Left ventricle myocardium inferior (tissue), 1 donor: Measurements from ENCODE around the gene FAM161A. TPM values are rescaled to one million over a fixed set of nuclear protein-coding genes. Genes with fewer than 3 reads are reported as not detected.

Experiments used
- DNase-seq: peaks from one replicate; pipeline ENCODE4 v3.0.0-alpha.2; 2020
- H3K27ac ChIP-seq: fragments of 200-600 bp; replicated peaks from 2 replicates; pipeline ENCODE4 v1.8.0; 2021
- H3K27me3 ChIP-seq: fragments of 200-600 bp; 2 replicates; pipeline ENCODE4 v1.8.0; 2021; ENCODE audit warnings: low read depth
- H3K36me3 ChIP-seq: fragments of 200-600 bp; 2 replicates; pipeline ENCODE4 v1.8.0; 2021
- H3K4me1 ChIP-seq: fragments of 200-600 bp; 2 replicates; pipeline ENCODE4 v1.8.0; 2021
- H3K4me3 ChIP-seq: fragments of 200-600 bp; 2 replicates; pipeline ENCODE4 v1.8.0; 2021; ENCODE audit warnings: mild to moderate bottlenecking, moderate library complexity
- H3K9me3 ChIP-seq: fragments of 200-600 bp; replicated peaks from 2 replicates; pipeline ENCODE4 v1.8.0; 2021
- CTCF ChIP-seq: fragments of 200-600 bp; IDR thresholded peaks from 2 replicates; pipeline ENCODE4 v1.8.0; 2021; ENCODE audit warnings: antibody characterized with exemption, mild to moderate bottlenecking, borderline replicate concordance
- intact Hi-C: fragments of 100-400 bp; cut with micrococcal nuclease; formaldehyde crosslinking; loops from one replicate; pipeline ENCODE4 v1.11.0; 2022
- total RNA-seq: library from RNA; stranded (reverse); fragmentation: NEBNext Ultra II Directional; extraction: Animal tissue kit (Norgen Biotek cat#: 25700); gene quantifications from one replicate; pipeline ENCODE4 v1.2.1, GENCODE V29; 2021
- donor health status: DM: no; HTN: yes; CAD: no; lungs with severe emphysema.

FAM161A gene
- total RNA-seq, 1 donor from 2014 or later, result 1.2 TPM

DNA sequence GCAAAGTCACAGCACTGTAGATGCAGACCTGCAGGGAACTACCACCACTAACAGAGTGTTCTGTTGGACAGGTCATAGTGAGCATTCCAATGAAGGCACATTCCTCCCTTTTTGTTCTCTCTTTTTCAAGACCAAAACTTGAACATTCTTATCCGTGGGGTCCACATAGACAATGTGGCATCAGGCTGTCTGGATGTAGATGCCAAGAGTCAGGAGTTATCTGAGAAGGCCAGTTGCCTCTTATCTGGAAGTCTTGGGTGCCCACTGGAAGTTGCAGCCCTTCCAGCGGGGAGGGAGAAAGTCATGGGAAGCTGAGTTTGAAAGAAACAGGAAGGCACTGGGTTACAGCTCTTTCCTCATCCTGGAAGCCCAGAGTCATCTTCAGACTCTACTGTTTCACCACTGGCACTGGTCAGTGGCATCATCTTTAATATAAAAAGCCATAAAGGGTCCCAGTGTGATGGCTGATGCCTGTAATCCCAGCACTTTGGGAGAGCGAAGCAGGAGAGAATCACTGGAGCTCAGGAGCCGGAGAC lies 61.4 kb downstream of the FAM161A start:
- TF ChIP-seq CTCF, result no peak
- DNase-seq, result no peak
- no peak overlapping the region for H3K4me3 ChIP-seq

DNA sequence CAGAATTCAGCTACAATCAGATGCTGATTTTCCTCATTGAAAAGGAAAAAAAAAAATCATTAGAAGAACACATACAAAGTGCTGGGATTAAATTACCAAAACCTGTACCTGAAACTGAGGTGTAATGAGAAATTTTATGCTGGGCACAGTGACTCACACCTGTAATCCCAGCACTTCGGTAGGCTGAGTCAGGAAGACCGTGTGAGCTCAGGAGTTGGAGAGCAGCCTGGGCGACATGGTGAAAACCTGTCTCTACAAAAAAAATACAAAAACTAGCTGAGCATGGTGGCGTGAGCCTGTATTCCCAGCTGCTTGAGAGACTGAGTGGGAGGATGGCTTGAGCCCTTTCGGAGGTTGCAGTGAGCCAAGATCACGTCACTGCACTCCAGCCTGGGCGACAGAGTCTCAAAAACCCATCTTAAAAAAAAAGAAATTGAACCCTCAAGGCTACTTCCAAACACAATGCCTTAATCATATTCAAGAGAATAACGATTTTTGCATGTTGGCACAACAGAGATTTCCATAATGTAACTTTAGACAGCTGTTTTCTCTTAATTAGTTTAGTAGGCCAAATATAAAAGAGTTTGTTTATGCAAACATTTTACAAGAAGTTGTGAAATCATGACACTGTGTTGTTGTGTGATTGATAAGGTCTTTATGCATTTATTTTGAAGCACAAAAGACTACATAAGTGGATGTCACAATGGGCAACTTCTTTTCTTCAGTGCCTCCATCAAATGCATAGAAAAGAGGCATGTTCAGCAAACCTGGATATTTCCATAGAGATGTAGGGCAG lies 63.9 kb downstream of the FAM161A start:
- H3K36me3 ChIP-seq, result no peaks in the 10 kb centered on the region
- no peak for DNase-seq
- intact Hi-C loops, result no loop called here
- H3K27ac ChIP-seq, result no peak overlapping the region
- H3K4me3 ChIP-seq, result no peak overlapping the region
- no peak for TF ChIP-seq CTCF
- H3K9me3 ChIP-seq, result no peaks in the 10 kb centered on the region
- H3K27me3 ChIP-seq, result peaks cover 8% of the 10 kb centered on the region
- peaks cover 4% of the 10 kb centered on the region for H3K4me1 ChIP-seq

More for the DNA sequence above, 61.4 kb downstream of the FAM161A start:
- Histone ChIP-seq H3K27me3 (peaks cover 8% of the 10 kb centered on the region), H3K27ac (no peak overlapping the region), H3K36me3 (no peaks in the 10 kb centered on the region), H3K4me1 (peaks cover 4% of the 10 kb centered on the region), H3K9me3 (no peaks in the 10 kb centered on the region)
- intact Hi-C loops, result no loop called here

DNA sequence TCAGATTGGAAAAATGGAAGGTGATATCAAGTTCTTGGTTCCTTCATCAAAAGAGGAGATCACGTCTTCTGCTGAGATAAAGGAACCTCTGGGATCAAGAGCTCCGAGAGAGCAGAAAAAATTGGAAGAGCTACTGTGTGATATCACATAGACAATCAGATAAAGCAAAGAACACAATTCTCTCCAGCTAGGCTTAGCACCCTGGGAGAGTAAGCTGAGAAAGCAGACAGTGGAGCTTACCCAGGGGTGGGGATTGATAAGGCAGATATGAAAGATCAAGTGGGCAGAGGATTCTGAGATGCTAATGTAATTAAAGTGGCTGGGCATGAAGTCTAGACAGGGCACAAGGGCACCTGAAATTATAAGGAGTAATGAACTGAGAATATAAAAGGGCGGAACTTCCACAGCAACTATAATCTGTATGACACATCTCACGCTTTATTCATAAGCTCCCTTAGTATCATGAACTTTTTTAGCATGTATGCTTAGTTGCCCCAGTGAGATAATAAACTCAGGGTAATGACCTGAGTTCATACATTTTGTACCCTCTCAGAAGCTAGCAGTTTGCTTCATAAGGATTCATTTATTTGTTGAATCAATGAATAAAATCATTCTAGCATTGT lies 65.8 kb downstream of the FAM161A start:
- intact Hi-C loops, result no loop called here
- H3K4me3 ChIP-seq, result no peak overlapping the region
- no peak overlapping the region for H3K27ac ChIP-seq
- peaks cover 4% of the 10 kb centered on the region for H3K27me3 ChIP-seq
- TF ChIP-seq CTCF, result no peak
- no peaks in the 10 kb centered on the region for H3K4me1 ChIP-seq
- DNase-seq, result no peak
- no peaks in the 10 kb centered on the region for H3K9me3 ChIP-seq
- no peaks in the 10 kb centered on the region for H3K36me3 ChIP-seq

GRCh38 chr2:61786876-61787275 lies 67.0 kb downstream of the FAM161A start:
- intact Hi-C loops, result no loop called here

DNA sequence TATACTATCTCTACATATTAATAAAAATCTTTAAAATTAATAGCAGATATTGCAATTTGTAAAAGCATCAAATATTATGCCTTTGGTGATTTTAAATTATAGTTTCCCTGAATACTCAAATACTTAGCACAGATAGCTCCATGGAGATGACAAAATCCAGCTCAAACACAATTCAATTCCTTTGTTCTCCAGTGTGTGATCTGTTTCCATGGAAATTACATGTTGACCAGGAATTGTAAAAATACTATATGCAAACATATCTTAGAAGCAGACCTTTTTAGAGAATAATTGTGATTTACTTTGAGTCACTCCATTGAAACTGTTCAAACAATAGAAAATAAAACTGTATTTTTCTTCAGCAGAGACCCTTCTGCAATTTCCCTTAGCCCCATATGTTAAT lies 68.3 kb downstream of the FAM161A start:
- DNase-seq, result no peak
- Histone ChIP-seq H3K9me3 (peaks cover 11% of the 10 kb centered on the region), H3K4me3 (no peak overlapping the region), H3K4me1 (no peaks in the 10 kb centered on the region), H3K27ac (no peak overlapping the region), H3K27me3 (no peaks in the 10 kb centered on the region), H3K36me3 (no peaks in the 10 kb centered on the region)
- TF ChIP-seq CTCF, result no peak
- intact Hi-C loops, result no loop called here

More at GRCh38 chr2:61786876-61787275, 67.0 kb downstream of the FAM161A start:
- no peaks in the 10 kb centered on the region for H3K9me3 ChIP-seq
- no peak overlapping the region for H3K4me3 ChIP-seq
- H3K27me3 ChIP-seq, result no peaks in the 10 kb centered on the region
- TF ChIP-seq CTCF, result no peak
- H3K27ac ChIP-seq, result no peak overlapping the region
- no peak for DNase-seq
- H3K36me3 ChIP-seq, result no peaks in the 10 kb centered on the region
- H3K4me1 ChIP-seq, result no peaks in the 10 kb centered on the region
